ENCODE data around the gene TECR. TPM values are rescaled to one million over a fixed set of nuclear protein-coding genes. Genes with fewer than 3 reads are reported as not detected.
A peak's percentile ranks its signal among the peaks of the same experiment; 100 is the strongest.

The TECR gene
- total RNA-seq, 1 experiment from 2014 or later = 232 TPM

DNA sequence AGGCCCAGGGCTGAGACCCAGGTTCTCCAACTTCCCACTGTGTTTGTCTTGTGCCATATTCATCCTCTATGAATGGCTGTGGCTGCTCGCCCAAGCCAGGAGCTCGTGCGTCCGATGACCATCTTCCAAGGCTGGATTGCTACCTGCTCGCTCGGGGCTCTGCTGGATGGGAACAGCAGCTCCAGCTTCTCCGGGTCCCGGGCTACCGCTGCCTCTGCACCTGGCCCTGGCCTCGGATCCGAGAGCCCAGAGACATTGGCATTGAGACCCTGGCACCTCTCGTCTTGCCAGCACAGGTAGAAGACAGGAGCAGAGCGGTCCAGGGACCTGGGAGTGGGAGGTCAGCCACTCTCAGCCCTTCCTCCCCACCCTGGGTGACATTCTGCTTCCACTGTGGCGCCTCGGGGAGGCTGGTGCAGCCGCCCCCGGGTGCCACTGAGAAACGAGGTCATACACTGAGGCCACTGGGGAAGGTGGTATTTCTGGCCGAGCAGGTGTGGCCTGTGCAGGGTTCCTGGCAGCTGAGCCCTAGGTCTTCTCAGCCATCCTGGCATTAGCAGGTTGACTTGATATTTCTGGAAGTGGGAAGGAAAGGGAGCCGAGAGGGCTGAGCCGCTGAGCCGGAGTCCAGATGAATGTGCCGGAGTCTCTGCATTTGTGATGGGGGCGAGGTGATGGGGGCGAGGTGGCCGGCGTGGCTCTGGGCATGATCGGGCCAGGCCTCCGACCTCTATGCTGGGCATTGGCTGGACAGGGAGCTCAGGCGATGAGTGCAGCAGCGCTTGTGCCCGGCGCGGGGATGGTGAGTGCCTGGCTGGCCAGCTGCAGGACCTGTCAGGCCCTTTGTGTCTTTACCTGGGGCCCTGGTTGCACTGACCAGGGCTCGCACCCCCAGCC lies 23.9 kb downstream of the TECR start:
- Histone ChIP-seq H3K79me2 (ENCODE audit: insufficient read depth, low read length) (peaks cover 91% of the 10 kb centered on the region), H3K27ac (ENCODE audit: low read depth, low read length) (peak overlapping the region; percentile 58; the same call in 1 of the 2 replicates), H3K9me3 (ENCODE audit: control insufficient read depth in 1 of 2, insufficient read depth in 1 of 2, low read depth in 1 of 2, low read length in 2 of 2) (no peaks in the 10 kb centered on the region), H3K4me3 (replicated peaks in 1 of 2; ENCODE audit: low read depth in 1 of 2, low read length in 2 of 2) (no peak overlapping the region), H2AFZ (ENCODE audit: low read depth, low read length, poor library complexity, severe bottlenecking) (no peak overlapping the region), H3K4me1 (ENCODE audit: control insufficient read depth in 1 of 2, insufficient read depth in 2 of 2, low read length in 2 of 2) (peaks cover 57 to 75% of the 10 kb centered on the region in 2 experiments), H3K4me2 (ENCODE audit: low read length) (0 out of 2 replicates have a peak overlapping the region, but pooled peaks have one; percentile 67), H3K9me2 (ENCODE audit: insufficient read depth) (no peaks in the 10 kb centered on the region), H3K27me3 (ENCODE audit: insufficient read depth, low read length) (no peaks in the 10 kb centered on the region), H3K9ac (ENCODE audit: low read length) (0 out of 2 replicates have a peak overlapping the region, but pooled peaks have one; percentile 24), H3K36me3 (ENCODE audit: control insufficient read depth in 1 of 2, insufficient read depth in 2 of 2, low read length in 2 of 2) (no peaks in the 10 kb centered on the region), H4K20me1 (ENCODE audit: insufficient read depth) (peaks cover 3% of the 10 kb centered on the region; the same call in 1 of the 2 replicates)
- ChIA-PET RAD21 (ENCODE audit: low non-redundant PET in 1 of 2, low total read pairs in 2 of 2, uncharacterized antibody in 2 of 2, unreplicated experiment in 2 of 2) (no interaction called here), CTCF (no interaction called here), POLR2A (interaction anchor here (1.1 kb wide), 1 partner anchor 39 kb away, joined by 4 read pairs; no protein-coding TSS in a partner anchor)
- intact Hi-C loops (cut with micrococcal nuclease) = no loop called here
- TF ChIP-seq FOSL1 (IDR thresholded peaks at IDR 0.05; ENCODE audit: low read depth) (no peak), POLR2A (IDR thresholded peaks at IDR 0.05; ENCODE audit: borderline replicate concordance, extremely low read depth, insufficient read depth, insufficient read length) (no peak), ELF1 (IDR thresholded peaks at IDR 0.05; ENCODE audit: borderline replicate concordance, low read depth) (no peak), TCF7L2 (IDR thresholded peaks at IDR 0.05; ENCODE audit: borderline replicate concordance, extremely low read depth, insufficient read depth, insufficient read length) (no peak), ZNF274 (IDR thresholded peaks at IDR 0.05; ENCODE audit: low read depth, low read length) (no peak), ZFX (IDR thresholded peaks at IDR 0.05) (no peak), RAD21 (IDR thresholded peaks at IDR 0.05; ENCODE audit: low read depth) (no peak)
- TF ChIP-seq, protein P1, sequence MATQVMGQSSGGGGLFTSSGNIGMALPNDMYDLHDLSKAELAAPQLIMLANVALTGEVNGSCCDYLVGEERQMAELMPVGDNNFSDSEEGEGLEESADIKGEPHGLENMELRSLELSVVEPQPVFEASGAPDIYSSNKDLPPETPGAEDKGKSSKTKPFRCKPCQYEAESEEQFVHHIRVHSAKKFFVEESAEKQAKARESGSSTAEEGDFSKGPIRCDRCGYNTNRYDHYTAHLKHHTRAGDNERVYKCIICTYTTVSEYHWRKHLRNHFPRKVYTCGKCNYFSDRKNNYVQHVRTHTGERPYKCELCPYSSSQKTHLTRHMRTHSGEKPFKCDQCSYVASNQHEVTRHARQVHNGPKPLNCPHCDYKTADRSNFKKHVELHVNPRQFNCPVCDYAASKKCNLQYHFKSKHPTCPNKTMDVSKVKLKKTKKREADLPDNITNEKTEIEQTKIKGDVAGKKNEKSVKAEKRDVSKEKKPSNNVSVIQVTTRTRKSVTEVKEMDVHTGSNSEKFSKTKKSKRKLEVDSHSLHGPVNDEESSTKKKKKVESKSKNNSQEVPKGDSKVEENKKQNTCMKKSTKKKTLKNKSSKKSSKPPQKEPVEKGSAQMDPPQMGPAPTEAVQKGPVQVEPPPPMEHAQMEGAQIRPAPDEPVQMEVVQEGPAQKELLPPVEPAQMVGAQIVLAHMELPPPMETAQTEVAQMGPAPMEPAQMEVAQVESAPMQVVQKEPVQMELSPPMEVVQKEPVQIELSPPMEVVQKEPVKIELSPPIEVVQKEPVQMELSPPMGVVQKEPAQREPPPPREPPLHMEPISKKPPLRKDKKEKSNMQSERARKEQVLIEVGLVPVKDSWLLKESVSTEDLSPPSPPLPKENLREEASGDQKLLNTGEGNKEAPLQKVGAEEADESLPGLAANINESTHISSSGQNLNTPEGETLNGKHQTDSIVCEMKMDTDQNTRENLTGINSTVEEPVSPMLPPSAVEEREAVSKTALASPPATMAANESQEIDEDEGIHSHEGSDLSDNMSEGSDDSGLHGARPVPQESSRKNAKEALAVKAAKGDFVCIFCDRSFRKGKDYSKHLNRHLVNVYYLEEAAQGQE (IDR thresholded peaks at IDR 0.05; ENCODE audit: low read depth) = no peak
- TF ChIP-seq, protein P2, sequence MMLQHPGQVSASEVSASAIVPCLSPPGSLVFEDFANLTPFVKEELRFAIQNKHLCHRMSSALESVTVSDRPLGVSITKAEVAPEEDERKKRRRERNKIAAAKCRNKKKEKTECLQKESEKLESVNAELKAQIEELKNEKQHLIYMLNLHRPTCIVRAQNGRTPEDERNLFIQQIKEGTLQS (IDR thresholded peaks at IDR 0.05) = no peak
- TF ChIP-seq, protein P3, sequence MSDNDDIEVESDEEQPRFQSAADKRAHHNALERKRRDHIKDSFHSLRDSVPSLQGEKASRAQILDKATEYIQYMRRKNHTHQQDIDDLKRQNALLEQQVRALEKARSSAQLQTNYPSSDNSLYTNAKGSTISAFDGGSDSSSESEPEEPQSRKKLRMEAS (IDR thresholded peaks at IDR 0.05) = no peak
- DNase-seq (ENCODE audit: low read depth, low spot score) = no peak
- no peak for ATAC-seq
- BruUV-seq (replicated peaks) = no TSS peak
